Esophagus muscularis mucosa (tissue), 4 donors: ENCODE data around the gene SLC22A9. TPM values are rescaled to one million over a fixed set of nuclear protein-coding genes. Genes with fewer than 3 reads are reported as not detected.
"Not testable (repeated sequence)": the region's sequence is repeated elsewhere in the genome, so short reads cannot be mapped to it uniquely, and the experiment has no call there.

Experiments
- DNase-seq: peaks from one replicate; pipeline ENCODE4 v3.0.0-alpha.2; 2017; ENCODE audit errors: extremely low spot score
- H3K27ac ChIP-seq, 4 donors: fragments of 200-600 bp; sonication (generic); replicated peaks in 1 of 4; 1 replicate in 3 of 4; 2 replicates in 1 of 4; pipeline ENCODE4 v1.5.1; 2016 to 2019; ENCODE audit warnings: mild to moderate bottlenecking in 1 of 4
- H3K27me3 ChIP-seq, 4 donors: fragments of 200-600 bp; sonication (generic); one replicate each; pipeline versions ENCODE4 v1.5.1 to v1.6.0; 2016 to 2019
- H3K36me3 ChIP-seq, 4 donors: fragments of 200-600 bp; sonication (generic); one replicate each; pipeline ENCODE4 v1.5.1; 2016 to 2019
- H3K4me1 ChIP-seq, 4 donors: fragments of 200-600 bp; sonication (generic); one replicate each; pipeline ENCODE4 v1.5.1; 2016 to 2019
- H3K4me3 ChIP-seq, 4 donors: fragments of 200-600 bp; sonication (generic); 1 replicate in 2 of 4; 2 replicates in 2 of 4; pipeline ENCODE4 v1.5.1; 2016 to 2019; ENCODE audit warnings: mild to moderate bottlenecking in 4 of 4, moderate library complexity in 1 of 4
- H3K9me3 ChIP-seq, 4 donors: fragments of 200-600 bp; sonication (generic); 1 replicate in 3 of 4; 2 replicates in 1 of 4; pipeline ENCODE4 v1.5.1; 2016 to 2019
- CTCF ChIP-seq, 3 experiments: fragments of 200-600 bp in 2 of 3; fragments of 450-650 bp in 1 of 3; sonication (generic) in 2 of 3; IDR thresholded peaks; one replicate each; pipeline ENCODE4 v1.5.1; 2017 to 2019; ENCODE audit warnings: antibody characterized with exemption in 3 of 3, mild to moderate bottlenecking in 2 of 3, moderate library complexity in 1 of 3
- EP300 ChIP-seq: sonication (generic); formaldehyde crosslinking; IDR thresholded peaks from one replicate; pipeline ENCODE4 v1.6.1; 2017; ENCODE audit warnings: antibody characterized with exemption
- POLR2A ChIP-seq: fragments of 450-650 bp; IDR thresholded peaks from one replicate; pipeline ENCODE4 v1.6.1; 2017; ENCODE audit warnings: antibody characterized with exemption, moderate library complexity, mild to moderate bottlenecking, low read depth
- POLR2AphosphoS5 ChIP-seq, 2 donors: sonication (generic); formaldehyde crosslinking; IDR thresholded peaks; one replicate each; pipeline ENCODE4 v1.6.1; 2017; ENCODE audit warnings: antibody characterized with exemption in 2 of 2
- WGBS: methylation state at CpG from one replicate; pipeline ENCODE4 v1.1.5; 2018; 5-methylcytosine and 5-hydroxymethylcytosine counted together
- intact Hi-C: fragments of 100-400 bp; cut with DNase I; formaldehyde crosslinking; loops from one replicate; pipeline ENCODE4 v1.15.1; 2023
- total RNA-seq, 4 donors: library from RNA; depleted of rRNA; stranded (reverse); fragments of >200 nt; gene quantifications; one replicate each; pipeline versions ENCODE4 v1.1.0 to v1.2.1, GENCODE V29; 2016

The SLC22A9 gene
- total RNA-seq: not detected

GRCh38 chr11:63369165-63369970 is at the start of gene SLC22A9:
TSS of gene SLC22A9 (plus strand) at chr11:63369785. CDS start at chr11:63370057, 272 bp downstream.
- H3K27ac ChIP-seq: no peak within 1 kb of the TSS
- H3K4me1 ChIP-seq: no peaks in the 10 kb centered on the region
- intact Hi-C loops: no loop called here
- no peak for DNase-seq
- no peaks in the 10 kb centered on the region for H3K27me3 ChIP-seq
- no peaks in the 10 kb centered on the region for H3K9me3 ChIP-seq
- WGBS: 52% methylated on average over 10 of the region's 10 CpGs
- H3K4me3 ChIP-seq: no peak within 1 kb of the TSS
- no peaks in the 10 kb centered on the region for H3K36me3 ChIP-seq
- no peak for TF ChIP-seq POLR2A
- no peak for TF ChIP-seq POLR2AphosphoS5 (IDR thresholded peaks at IDR 0.05)

- H3K36me3 ChIP-seq: no peaks in the 10 kb centered on the region
- TF ChIP-seq CTCF (IDR thresholded peaks at IDR 0.05): no peak
- no peak for TF ChIP-seq POLR2AphosphoS5 (IDR thresholded peaks at IDR 0.05)
- TF ChIP-seq POLR2A: no peak
- no peak for TF ChIP-seq EP300
Measured at GRCh38 chr11:63321723-63322122, 47.9 kb upstream of the SLC22A9 start.

GRCh38 chr11:63335089-63335488 is 34.5 kb upstream of the SLC22A9 start:
- H3K4me1 ChIP-seq, H3K36me3 ChIP-seq, H3K27ac ChIP-seq, DNase-seq, intact Hi-C loops, H3K4me3 ChIP-seq: not testable (repeated sequence)
- Histone ChIP-seq H3K27me3 (peaks cover 0 to 10% (median 0%) of the 10 kb centered on the region in 4 donors), H3K9me3 (peaks cover 0 to 22% (median 5%) of the 10 kb centered on the region in 4 donors)
- 76% methylated on average over 3 of the region's 3 CpGs for WGBS

More at GRCh38 chr11:63321723-63322122, 47.9 kb upstream of the SLC22A9 start:
- intact Hi-C loops: no loop called here
- H3K27ac ChIP-seq: no peak overlapping the region
- H3K27me3 ChIP-seq: no peaks in the 10 kb centered on the region
- no peaks in the 10 kb centered on the region for H3K4me1 ChIP-seq
- no peak overlapping the region for H3K4me3 ChIP-seq
- DNase-seq: no peak
- H3K9me3 ChIP-seq: peaks cover 0 to 36% (median 15%) of the 10 kb centered on the region in 4 donors

GRCh38 chr11:63337070-63337469 is 32.5 kb upstream of the SLC22A9 start:
- H3K4me1 ChIP-seq: no peaks in the 10 kb centered on the region
- H3K27me3 ChIP-seq: peaks cover 0 to 10% (median 0%) of the 10 kb centered on the region in 4 donors
- peaks cover 0 to 22% (median 5%) of the 10 kb centered on the region in 4 donors for H3K9me3 ChIP-seq
- H3K27ac ChIP-seq: no peak overlapping the region
- WGBS: 86% methylated on average over 3 of the region's 3 CpGs
- TF ChIP-seq CTCF (IDR thresholded peaks at IDR 0.05): no peak
- TF ChIP-seq POLR2AphosphoS5 (IDR thresholded peaks at IDR 0.05): no peak
- TF ChIP-seq POLR2A: no peak
- DNase-seq: no peak
- no peak overlapping the region for H3K4me3 ChIP-seq
- intact Hi-C loops: no loop called here
- H3K36me3 ChIP-seq: no peaks in the 10 kb centered on the region

GRCh38 chr11:63343130-63343529 is 26.5 kb upstream of the SLC22A9 start:
- Histone ChIP-seq H3K27ac (no peak overlapping the region), H3K4me1 (no peaks in the 10 kb centered on the region), H3K36me3 (no peaks in the 10 kb centered on the region), H3K9me3 (no peaks in the 10 kb centered on the region), H3K27me3 (no peaks in the 10 kb centered on the region), H3K4me3 (no peak overlapping the region)
- WGBS: 95% methylated on average over 1 of the region's 1 CpG
- DNase-seq: no peak
- intact Hi-C loops: no loop called here
- TF ChIP-seq POLR2AphosphoS5 (IDR thresholded peaks at IDR 0.05): no peak
- no peak for TF ChIP-seq EP300
- TF ChIP-seq POLR2A: no peak
- no peak for TF ChIP-seq CTCF (IDR thresholded peaks at IDR 0.05)
